Astrocyte (in vitro differentiated cells and primary cell): ENCODE results near the gene ALK. TPM values are rescaled to one million over a fixed set of nuclear protein-coding genes. Genes with fewer than 3 reads are reported as not detected.

Experiments
- DNase-seq: peaks from one replicate; pipeline ENCODE4 v3.0.0-alpha.2; 2010; ENCODE audit warnings: low read depth
- FAIRE-seq: peaks from 2 replicates; lab custom pipeline; 2011; peaks lifted over from hg19 to GRCh38; lab: Jason Lieb, UNC
- H2AFZ ChIP-seq: 2 replicates; pipeline ENCODE4 v1.6.0; 2012; ENCODE audit warnings: low read depth, low read length, inconsistent platforms
- H3K27ac ChIP-seq: 2 replicates; pipeline ENCODE4 v1.5.1; 2011; ENCODE audit warnings: low read depth, low read length, inconsistent platforms
- H3K27me3 ChIP-seq: 2 replicates; pipeline ENCODE4 v1.6.0; 2011; ENCODE audit warnings: low read length, inconsistent platforms; ENCODE audit not compliant: insufficient read depth
- H3K36me3 ChIP-seq: 2 replicates; pipeline ENCODE4 v1.5.1; 2011; ENCODE audit warnings: low read length, inconsistent platforms; ENCODE audit not compliant: insufficient read depth
- H3K4me1 ChIP-seq: 2 replicates; pipeline ENCODE4 v1.5.1; 2011; ENCODE audit warnings: low read length, inconsistent platforms; ENCODE audit not compliant: insufficient read depth
- H3K4me2 ChIP-seq: 2 replicates; pipeline ENCODE4 v1.6.0; 2012; ENCODE audit warnings: low read length, inconsistent platforms
- H3K4me3 ChIP-seq: 2 replicates; pipeline ENCODE4 v1.5.1; 2011; ENCODE audit warnings: low read depth, mild to moderate bottlenecking, low read length, inconsistent platforms; ENCODE audit not compliant: insufficient read depth
- H3K79me2 ChIP-seq: 2 replicates; pipeline ENCODE4 v1.6.0; 2012; ENCODE audit warnings: mild to moderate bottlenecking, low read length, inconsistent platforms; ENCODE audit not compliant: insufficient read depth
- H3K9ac ChIP-seq: 2 replicates; pipeline ENCODE4 v1.6.0; 2012; ENCODE audit warnings: mild to moderate bottlenecking, low read length, inconsistent platforms
- H3K9me3 ChIP-seq: 2 replicates; pipeline ENCODE4 v1.5.1; 2012; ENCODE audit warnings: low read depth, mild to moderate bottlenecking, low read length, inconsistent platforms; ENCODE audit not compliant: insufficient read depth
- H4K20me1 ChIP-seq: 2 replicates; pipeline ENCODE4 v1.6.0; 2012; ENCODE audit warnings: low read length, inconsistent platforms; ENCODE audit not compliant: insufficient read depth
- H3K27ac Mint-ChIP-seq: one replicate; pipeline ENCODE4 v1.8.0; 2021; ENCODE audit warnings: mild to moderate bottlenecking, mixed read lengths; ENCODE audit not compliant: unreplicated experiment
- H3K27me3 Mint-ChIP-seq: one replicate; pipeline ENCODE4 v1.8.0; 2021; ENCODE audit warnings: low read depth, mixed read lengths; ENCODE audit not compliant: unreplicated experiment
- H3K36me3 Mint-ChIP-seq: one replicate; pipeline ENCODE4 v1.8.0; 2021; ENCODE audit warnings: low read depth, mixed read lengths; ENCODE audit not compliant: unreplicated experiment
- H3K4me1 Mint-ChIP-seq: one replicate; pipeline ENCODE4 v1.8.0; 2021; ENCODE audit warnings: low read depth, mixed read lengths; ENCODE audit not compliant: unreplicated experiment
- H3K4me3 Mint-ChIP-seq: one replicate; pipeline ENCODE4 v1.8.0; 2021; ENCODE audit warnings: mild to moderate bottlenecking, moderate library complexity, mixed read lengths; ENCODE audit not compliant: unreplicated experiment
- H3K9me3 Mint-ChIP-seq: one replicate; pipeline ENCODE4 v1.8.0; 2021; ENCODE audit warnings: mild to moderate bottlenecking, mixed read lengths; ENCODE audit not compliant: unreplicated experiment
- CTCF ChIP-seq: IDR thresholded peaks from 2 replicates; pipeline ENCODE4 v1.5.1; 2011; ENCODE audit warnings: low read depth, mild to moderate bottlenecking, inconsistent platforms, low read length, moderate library complexity; ENCODE audit not compliant: insufficient read depth
- EZH2 ChIP-seq: IDR thresholded peaks from 2 replicates; pipeline ENCODE4 v1.6.1; 2012; ENCODE audit warnings: mild to moderate bottlenecking, low read length, inconsistent platforms; ENCODE audit not compliant: insufficient read depth
- total RNA-seq: library from RNA; stranded (reverse); gene quantifications from 2 replicates; pipeline ENCODE4 v1.2.1, GENCODE V29; 2021

ALK gene
- total RNA-seq, 1 donor from 2014 or later: 0.16 TPM

- H3K27ac Mint-ChIP-seq: no peak overlapping the region
- H3K9me3 Mint-ChIP-seq: no peaks in the 10 kb centered on the region
- peak overlapping the region; percentile 10 for H3K4me2 ChIP-seq
- H3K36me3 Mint-ChIP-seq: no peaks in the 10 kb centered on the region
- H3K4me1 ChIP-seq: peaks cover 7% of the 10 kb centered on the region
- DNase-seq (peak; percentile 70), FAIRE-seq (peak; percentile 50)
- peaks cover 4% of the 10 kb centered on the region for H4K20me1 ChIP-seq
- no peak overlapping the region for H3K27ac ChIP-seq
- TF ChIP-seq CTCF (no peak), EZH2 (no peak)
- H3K4me3 Mint-ChIP-seq: no peak overlapping the region
- H3K79me2 ChIP-seq: no peaks in the 10 kb centered on the region
- H3K4me3 ChIP-seq: no peak overlapping the region
- peaks cover 13% of the 10 kb centered on the region for H3K36me3 ChIP-seq
- H3K9ac ChIP-seq: no peak overlapping the region
- H3K4me1 Mint-ChIP-seq: peaks cover 3% of the 10 kb centered on the region
- no peak overlapping the region for H2AFZ ChIP-seq
- no peaks in the 10 kb centered on the region for H3K27me3 Mint-ChIP-seq
- no peaks in the 10 kb centered on the region for H3K9me3 ChIP-seq
- H3K27me3 ChIP-seq: no peaks in the 10 kb centered on the region
Observed at GRCh38 chr2:29165362-29166241, 755.8 kb downstream of the ALK start.

GRCh38 chr2:29164091-29164846 lies 757.1 kb downstream of the ALK start:
- H3K27ac Mint-ChIP-seq: no peak overlapping the region
- DNase-seq: no peak
- H3K9me3 ChIP-seq: no peaks in the 10 kb centered on the region
- no peak overlapping the region for H3K4me2 ChIP-seq
- peaks cover 3% of the 10 kb centered on the region for H3K4me1 Mint-ChIP-seq
- H4K20me1 ChIP-seq: peaks cover 3% of the 10 kb centered on the region
- H3K27me3 Mint-ChIP-seq: no peaks in the 10 kb centered on the region
- no peaks in the 10 kb centered on the region for H3K9me3 Mint-ChIP-seq
- no peak for FAIRE-seq
- H3K4me3 ChIP-seq: no peak overlapping the region
- no peak overlapping the region for H3K9ac ChIP-seq
- TF ChIP-seq EZH2: no peak
- TF ChIP-seq CTCF: no peak
- H3K27me3 ChIP-seq: no peaks in the 10 kb centered on the region
- peaks cover 5% of the 10 kb centered on the region for H3K36me3 Mint-ChIP-seq
- peaks cover 16% of the 10 kb centered on the region for H3K36me3 ChIP-seq
- H3K4me3 Mint-ChIP-seq: no peak overlapping the region
- H3K79me2 ChIP-seq: no peaks in the 10 kb centered on the region
- H3K27ac ChIP-seq: no peak overlapping the region
- peaks cover 7% of the 10 kb centered on the region for H3K4me1 ChIP-seq
- H2AFZ ChIP-seq: no peak overlapping the region
